Sciatic nerve (tissue), 2 donors: ENCODE results near the gene LENG8. TPM values are rescaled to one million over a fixed set of nuclear protein-coding genes. Genes with fewer than 3 reads are reported as not detected.

ENCODE experiments used
- ATAC-seq: fragments of 200-7000 bp; cut with Tn5 transposase; one replicate; pipeline ENCODE4 v1.9.1; 2020; ENCODE audit warnings: mild to moderate bottlenecking, moderate library complexity
- DNase-seq: peaks from one replicate; pipeline ENCODE4 v3.0.0-alpha.2; 2020; ENCODE audit warnings: low spot score
- intact Hi-C: fragments of 100-400 bp; cut with DNase I; formaldehyde crosslinking; loops from one replicate; pipeline ENCODE4 v1.14.2; 2022
- total RNA-seq: library from RNA; stranded (reverse); fragmentation: NEBNext Ultra II Directional; extraction: Animal tissue kit (Norgen Biotek cat#: 25700); gene quantifications from one replicate; pipeline ENCODE4 v1.2.1, GENCODE V29; 2021
- donor health status: DM: no; HTN: no; CAD: no.
- donor health status: DM: no; HTN: no; CAD: no.

Gene LENG8
- total RNA-seq, 1 donor from 2014 or later, result 305 TPM

GRCh38 chr19:54420383-54421168, 28.4 kb upstream of the LENG8 start:
- DNase-seq, result peak; percentile 82
- peak; percentile 82 for ATAC-seq
- intact Hi-C loops, result no loop called here

GRCh38 chr19:54421169-54421516, 27.9 kb upstream of the LENG8 start:
- ATAC-seq (no peak), DNase-seq (no peak)
- intact Hi-C loops, result no loop called here

- no peak for DNase-seq
- ATAC-seq, result no peak
- intact Hi-C loops, result no loop called here
Measured at GRCh38 chr19:54421521-54421920, 27.5 kb upstream of the LENG8 start.

DNA sequence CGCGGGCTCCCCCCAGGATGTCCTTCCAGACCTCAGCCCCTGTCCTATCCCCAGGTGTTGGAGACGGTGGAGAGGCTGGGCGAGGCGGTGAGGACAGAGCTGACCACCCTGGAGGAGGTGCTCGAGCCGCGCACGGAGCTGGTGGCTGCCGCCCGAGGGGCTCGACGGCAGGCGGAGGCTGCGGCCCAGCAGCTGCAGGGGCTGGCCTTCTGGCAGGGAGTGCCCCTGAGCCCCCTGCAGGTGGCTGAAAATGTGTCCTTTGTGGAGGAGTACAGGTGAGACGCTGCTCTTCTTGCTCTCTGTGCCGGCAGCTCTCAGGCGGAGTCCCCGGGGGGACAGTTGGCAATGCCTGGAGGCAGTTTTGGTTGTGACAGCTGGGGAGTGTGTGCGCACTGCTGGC, 26.9 kb upstream of the LENG8 start:
- DNase-seq (no peak), ATAC-seq (no peak)
- intact Hi-C loops, result no loop called here

GRCh38 chr19:54424201-54424600, 24.8 kb upstream of the LENG8 start:
- intact Hi-C loops, result no loop called here
- DNase-seq (no peak), ATAC-seq (no peak)

- intact Hi-C loops, result no loop called here
- ATAC-seq, result no peak
- DNase-seq, result no peak
Measured at GRCh38 chr19:54424660-54425381, 24.2 kb upstream of the LENG8 start.

DNA sequence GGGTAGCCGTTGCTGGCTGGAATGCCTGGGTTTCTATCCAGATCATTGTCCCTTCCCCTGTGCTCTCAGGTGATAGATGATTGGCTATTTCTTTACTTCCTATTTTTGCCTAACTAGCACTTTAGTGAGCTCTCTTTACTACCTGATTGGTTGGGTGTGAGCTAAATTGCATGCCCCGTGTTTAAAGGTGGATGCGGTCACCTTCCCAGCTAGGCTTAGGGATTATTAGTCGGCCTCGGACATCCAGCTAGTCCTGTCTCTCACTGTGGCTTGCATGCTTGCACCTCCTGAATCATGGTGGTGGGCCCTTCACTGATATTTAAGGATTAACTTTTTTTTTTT, 23.6 kb upstream of the LENG8 start:
- intact Hi-C loops, result no loop called here
- no peak for ATAC-seq
- no peak for DNase-seq

DNA sequence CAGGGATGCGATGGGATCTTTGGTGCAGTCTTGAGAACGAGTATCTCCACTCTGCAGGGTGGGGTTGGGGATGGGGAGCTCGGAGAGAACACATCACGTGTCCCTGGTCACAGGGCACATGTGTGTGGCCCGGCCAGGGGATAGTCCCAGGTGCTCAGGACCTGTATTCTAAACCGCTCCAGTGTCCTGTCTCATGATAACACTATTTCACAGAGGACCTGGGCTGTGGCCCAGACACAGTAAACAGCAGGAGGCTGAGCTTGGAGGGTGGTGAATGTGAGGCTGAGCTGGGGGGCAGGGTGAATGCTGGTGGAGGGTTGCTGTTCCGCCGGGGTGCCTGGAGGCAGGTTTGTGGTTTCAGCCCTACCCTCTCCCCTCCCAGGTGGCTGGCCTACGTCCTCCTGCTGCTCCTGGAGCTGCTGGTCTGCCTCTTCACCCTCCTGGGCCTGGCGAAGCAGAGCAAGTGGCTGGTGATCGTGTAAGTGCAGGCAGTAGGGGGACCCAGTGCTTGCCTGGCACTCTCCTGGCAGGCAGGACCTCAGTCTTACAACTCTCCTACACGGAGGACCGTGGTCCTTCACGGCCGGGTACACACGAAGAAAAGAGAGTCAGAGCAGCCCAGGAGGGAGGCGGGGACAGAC, 22.6 kb upstream of the LENG8 start:
- ATAC-seq (no peak), DNase-seq (no peak)
- intact Hi-C loops, result no loop called here

DNA sequence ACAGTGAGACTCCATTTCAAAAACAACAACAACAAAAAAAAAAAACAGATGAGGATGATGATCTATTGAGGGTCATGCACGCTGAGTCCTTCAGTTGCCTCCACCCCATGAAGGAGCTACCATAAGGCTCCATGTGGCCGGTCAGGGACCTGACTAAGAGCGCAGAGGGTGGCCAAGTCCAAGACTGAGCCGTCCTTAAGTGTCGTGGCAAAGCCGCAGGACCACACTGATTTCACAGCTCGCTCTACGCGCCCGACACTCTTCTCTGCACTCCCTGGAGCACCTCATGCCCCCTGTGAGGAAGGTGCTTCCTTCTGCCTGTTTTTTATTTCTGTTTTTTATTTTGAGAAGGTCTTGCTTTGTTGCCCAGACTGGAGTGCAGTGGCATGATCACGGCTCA, 21.4 kb upstream of the LENG8 start:
- intact Hi-C loops, result no loop called here
- ATAC-seq (no peak), DNase-seq (no peak)

GRCh38 chr19:54428323-54429175, 20.4 kb upstream of the LENG8 start:
- intact Hi-C loops, result no loop called here
- no peak for DNase-seq

GRCh38 chr19:54429176-54429495, 19.9 kb upstream of the LENG8 start:
- intact Hi-C loops, result no loop called here
- no peak for DNase-seq
- no peak for ATAC-seq

More at GRCh38 chr19:54428323-54429175, 20.4 kb upstream of the LENG8 start:
- ATAC-seq, result no peak

DNA sequence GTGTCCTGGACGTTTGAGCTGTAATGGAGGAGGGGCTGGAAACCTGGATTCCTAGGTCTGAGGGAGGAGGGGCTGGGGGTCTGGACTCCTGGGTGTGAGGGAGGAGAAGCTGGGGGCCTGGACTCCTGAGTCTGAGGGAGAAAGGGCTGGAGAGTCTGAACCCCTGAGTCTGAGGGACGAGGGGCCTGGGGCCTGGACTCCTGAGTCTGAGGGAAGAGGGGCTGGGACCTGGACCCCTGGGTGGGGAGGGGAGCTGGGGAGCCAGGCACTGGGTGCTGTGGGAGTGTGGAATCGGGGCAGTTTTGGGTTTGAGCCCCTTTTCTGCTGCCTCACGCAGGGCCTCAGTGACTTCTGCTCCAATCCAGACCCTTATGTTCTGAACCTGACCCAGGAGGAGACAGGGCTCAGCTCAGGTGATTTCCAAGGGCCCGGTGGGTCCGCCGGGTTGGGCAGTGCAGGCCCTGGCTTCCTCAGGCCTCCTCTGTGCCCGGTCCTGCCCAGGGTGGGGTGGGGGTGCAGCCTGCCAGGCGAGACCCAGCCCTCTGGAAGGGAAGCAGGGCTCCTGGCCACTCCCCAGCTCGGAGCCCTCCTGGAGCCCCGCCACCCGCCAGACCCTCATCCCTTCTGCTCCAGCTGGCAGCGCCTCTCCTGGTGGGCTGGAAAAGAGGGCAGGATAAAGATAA, 19.3 kb upstream of the LENG8 start:
- intact Hi-C loops, result no loop called here
- ATAC-seq (no peak), DNase-seq (no peak)

- intact Hi-C loops, result no loop called here
- DNase-seq, result peak; percentile 84
- peak; percentile 67 for ATAC-seq
Measured at GRCh38 chr19:54430306-54431254, 18.4 kb upstream of the LENG8 start.

DNA sequence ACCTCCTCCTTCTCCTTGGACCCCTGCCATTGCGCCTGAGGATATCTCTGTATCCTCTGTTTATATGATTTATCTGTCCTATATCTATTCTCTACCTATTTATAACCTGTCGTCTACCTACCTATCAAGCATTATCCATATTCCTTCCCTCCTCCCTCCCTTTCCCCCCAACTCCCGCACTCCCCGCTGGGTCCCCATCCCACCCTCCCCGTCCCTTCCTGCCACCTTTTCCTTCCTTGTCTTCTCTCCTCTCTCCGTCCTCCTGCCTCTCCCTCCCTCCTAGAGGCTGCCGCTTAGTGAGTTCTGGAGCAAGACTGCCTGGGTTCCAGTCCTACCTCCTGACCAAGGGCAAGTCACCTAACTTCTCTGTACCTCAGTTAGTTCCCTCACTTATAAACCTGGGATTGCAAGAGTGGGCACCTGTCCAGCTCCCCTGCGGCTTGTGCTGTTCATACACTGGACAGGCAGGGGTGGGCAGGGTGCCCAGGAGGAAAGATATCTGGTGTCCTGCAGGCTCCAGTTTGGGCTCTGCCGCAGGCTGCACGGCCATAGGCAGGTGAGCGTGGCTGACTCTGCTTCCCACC, 17.7 kb upstream of the LENG8 start:
- no peak for ATAC-seq
- intact Hi-C loops, result no loop called here
- DNase-seq, result no peak

- intact Hi-C loops, result no loop called here
- DNase-seq (no peak), ATAC-seq (no peak)
Measured at GRCh38 chr19:54432144-54432738, 16.8 kb upstream of the LENG8 start.

DNA sequence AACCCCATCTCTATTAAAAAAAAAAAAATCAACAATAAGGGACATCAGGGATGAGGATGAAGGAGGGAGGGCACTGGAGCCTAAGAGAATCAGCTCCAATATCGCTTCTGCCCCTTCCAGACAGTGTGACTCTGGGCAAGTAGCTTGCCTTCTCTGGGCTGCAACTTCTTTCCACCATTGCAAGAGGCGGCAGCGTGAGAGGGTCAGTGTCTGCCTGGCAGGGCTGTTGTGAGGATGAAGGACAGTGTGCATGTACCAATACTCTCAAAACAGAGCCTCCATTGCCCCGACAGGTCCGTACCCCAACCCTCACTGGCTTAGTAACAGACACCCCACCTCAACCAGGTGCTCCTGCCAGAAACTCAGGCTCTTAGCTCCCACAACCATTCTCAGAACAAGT, 15.3 kb upstream of the LENG8 start:
- intact Hi-C loops, result no loop called here
- no peak for ATAC-seq
- no peak for DNase-seq

GRCh38 chr19:54434112-54434872, 14.7 kb upstream of the LENG8 start:
- no peak for DNase-seq
- intact Hi-C loops, result no loop called here
- ATAC-seq, result peak; percentile 4
